SJCRH30 (cell line): ENCODE measurements around the gene NSD2. TPM values are rescaled to one million over a fixed set of nuclear protein-coding genes. Genes with fewer than 3 reads are reported as not detected.
"Not testable (repeated sequence)": the region's sequence is repeated elsewhere in the genome, so short reads cannot be mapped to it uniquely, and the experiment has no call there.

Source experiments
- DNase-seq, 2 experiments: peaks; one replicate each; pipeline ENCODE4 v3.0.0-alpha.2; 2015 to 2020
- H3K27ac ChIP-seq: fragments of 250-450 bp; sonication (Bioruptor Pico); 2 replicates; pipeline ENCODE4 v1.5.1; 2020; ENCODE audit warnings: mild to moderate bottlenecking, moderate library complexity
- H3K27me3 ChIP-seq: fragments of 250-450 bp; sonication (Bioruptor Pico); 2 replicates; pipeline ENCODE4 v1.5.1; 2020; ENCODE audit warnings: mild to moderate bottlenecking, moderate library complexity
- H3K36me3 ChIP-seq: fragments of 250-450 bp; sonication (Bioruptor Pico); 2 replicates; pipeline ENCODE4 v1.5.1; 2020; ENCODE audit warnings: mild to moderate bottlenecking, moderate library complexity
- H3K4me1 ChIP-seq: fragments of 250-450 bp; sonication (Bioruptor Pico); 2 replicates; pipeline ENCODE4 v1.5.1; 2020; ENCODE audit warnings: mild to moderate bottlenecking, moderate library complexity
- H3K4me3 ChIP-seq: fragments of 250-450 bp; sonication (Bioruptor Pico); 2 replicates; pipeline ENCODE4 v1.5.1; 2020; ENCODE audit warnings: mild to moderate bottlenecking, moderate library complexity
- H3K9me3 ChIP-seq: fragments of 250-450 bp; sonication (Bioruptor Pico); replicated peaks from 2 replicates; pipeline ENCODE4 v1.5.1; 2020; ENCODE audit warnings: mild to moderate bottlenecking, moderate library complexity
- total RNA-seq: library from RNA; depleted of rRNA; stranded (reverse); fragments of >200 nt; shearing (Covaris generic); gene quantifications from 2 replicates; pipeline ENCODE4 v1.2.3, GENCODE V29; 2014

Gene NSD2
- total RNA-seq, 1 experiment from 2014 or later = 138 TPM

DNA sequence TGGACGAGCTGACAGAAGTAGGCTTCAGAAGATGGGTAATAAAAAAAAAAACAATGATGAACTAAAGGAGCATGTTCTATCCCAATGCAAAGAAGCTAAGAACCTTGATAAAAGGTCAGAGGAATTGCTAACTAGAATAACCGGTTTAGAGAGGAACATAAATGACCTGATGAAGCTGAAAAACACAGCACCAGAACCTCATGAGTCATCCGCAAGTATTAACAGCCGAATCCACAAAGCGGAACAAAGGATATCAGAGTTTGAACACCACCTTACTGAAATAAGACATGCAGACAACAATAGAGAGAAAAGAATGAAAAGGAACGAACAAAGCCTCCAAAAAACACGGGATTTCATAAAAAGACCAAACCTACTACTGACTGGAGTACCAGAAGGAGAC lies 127.1 kb downstream of the NSD2 start:
- H3K4me1 ChIP-seq = no peaks in the 10 kb centered on the region
- no peak overlapping the region for H3K27ac ChIP-seq
- no peaks in the 10 kb centered on the region for H3K27me3 ChIP-seq
- DNase-seq = no peak
- no peak overlapping the region for H3K4me3 ChIP-seq
- peaks cover 9% of the 10 kb centered on the region for H3K36me3 ChIP-seq
- peaks cover 7% of the 10 kb centered on the region; the same call in 1 of the 2 replicates for H3K9me3 ChIP-seq

DNA sequence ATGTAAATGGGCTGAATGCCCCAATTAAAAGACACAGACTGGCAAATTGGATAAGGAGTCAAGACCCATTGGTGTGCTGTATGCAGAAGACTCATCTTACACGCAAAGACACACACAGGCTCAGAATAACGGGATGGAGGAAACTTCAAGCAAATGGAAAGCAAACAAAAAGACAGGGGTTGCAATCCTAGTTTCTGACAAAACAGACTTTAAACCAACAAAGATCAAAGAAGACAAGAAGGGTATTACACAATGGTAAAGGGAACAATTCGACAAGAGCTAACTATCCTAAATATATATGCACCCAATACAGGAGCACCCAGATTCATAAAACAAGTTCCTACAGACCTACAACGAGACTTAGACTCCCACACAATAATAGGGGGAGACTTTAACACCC lies 128.1 kb downstream of the NSD2 start:
- H3K36me3 ChIP-seq = peaks cover 11% of the 10 kb centered on the region

DNA sequence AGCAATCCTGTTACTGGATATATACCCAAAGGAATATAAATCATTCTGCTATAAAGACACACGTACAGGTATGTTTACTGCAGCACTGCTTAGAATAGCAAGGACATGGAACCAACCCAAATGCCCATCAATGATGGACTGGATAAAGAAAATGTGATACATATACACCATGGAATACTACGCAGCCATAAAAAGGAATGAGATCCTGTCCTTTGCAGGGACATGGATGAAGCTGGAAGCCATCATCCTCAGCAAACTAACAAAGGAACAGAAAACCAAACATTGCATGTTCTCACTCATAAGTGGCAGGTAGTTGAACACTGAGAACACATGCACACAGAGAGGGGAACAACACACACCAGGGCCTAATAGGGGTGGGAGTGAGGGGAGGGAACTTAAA lies 132.2 kb downstream of the NSD2 start:
- H3K9me3 ChIP-seq, H3K4me1 ChIP-seq, H3K27me3 ChIP-seq: not testable (repeated sequence)

More for the DNA sequence above, 128.1 kb downstream of the NSD2 start:
- H3K4me1 ChIP-seq, DNase-seq, H3K27me3 ChIP-seq, H3K9me3 ChIP-seq, H3K27ac ChIP-seq, H3K4me3 ChIP-seq: not testable (repeated sequence)

DNA sequence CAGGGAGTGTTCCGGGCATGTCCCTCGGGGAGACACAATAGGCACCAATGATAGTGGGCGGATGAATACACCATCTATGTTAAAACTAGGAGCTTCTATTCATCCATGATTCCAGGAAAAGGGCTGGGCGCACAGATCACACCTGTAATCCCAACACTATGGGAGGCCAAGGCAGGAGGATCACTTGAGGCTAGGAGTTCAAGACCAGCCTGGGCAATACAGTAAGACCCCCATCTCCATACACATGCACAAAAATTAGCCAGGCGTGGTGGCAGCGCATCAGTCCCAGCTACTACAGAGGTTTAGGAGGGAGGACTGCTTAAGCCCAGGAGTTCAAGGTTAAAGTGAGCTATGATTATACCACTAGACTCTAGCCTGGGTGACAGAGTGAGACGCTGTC lies 135.2 kb downstream of the NSD2 start:
- Histone ChIP-seq H3K27ac (no peak overlapping the region), H3K4me3 (no peak overlapping the region), H3K36me3 (peaks cover 6% of the 10 kb centered on the region), H3K9me3 (no peaks in the 10 kb centered on the region), H3K4me1 (no peaks in the 10 kb centered on the region), H3K27me3 (no peaks in the 10 kb centered on the region)
- no peak for DNase-seq

More for the DNA sequence above, 132.2 kb downstream of the NSD2 start:
- not testable (repeated sequence) for H3K27ac ChIP-seq, DNase-seq, H3K4me3 ChIP-seq
- H3K36me3 ChIP-seq = peaks cover 11% of the 10 kb centered on the region

DNA sequence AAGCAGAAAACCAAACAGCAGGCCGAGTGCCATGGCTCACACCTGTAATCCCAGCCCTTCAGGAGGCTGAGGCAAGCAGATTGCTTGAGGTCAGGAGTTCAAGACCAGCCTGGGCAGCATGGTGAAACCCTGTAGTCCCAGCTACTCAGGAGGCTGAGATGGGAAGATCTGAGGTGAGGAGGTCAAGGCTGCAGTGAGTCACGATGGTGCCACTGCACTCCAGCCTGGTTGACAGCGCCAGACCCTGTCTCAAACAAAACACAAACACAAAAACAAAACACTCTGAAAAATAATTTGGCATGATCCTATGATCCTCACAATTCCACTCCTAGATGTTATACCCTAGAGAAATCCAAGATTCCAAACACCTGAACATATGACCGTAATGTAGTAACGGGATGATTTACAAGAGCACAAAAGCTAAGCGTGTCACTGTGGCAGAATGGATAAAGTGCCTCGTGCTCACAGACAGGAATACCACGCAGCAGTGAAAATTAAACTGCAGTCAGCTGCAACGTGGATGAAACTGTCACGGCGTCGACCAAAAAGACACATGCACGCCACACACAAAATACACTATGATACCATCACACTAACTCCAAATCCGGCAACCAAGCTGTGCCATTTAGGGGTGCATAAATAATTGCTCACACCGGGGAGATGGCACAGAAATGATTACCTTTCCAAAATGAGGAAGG lies 135.9 kb downstream of the NSD2 start:
- Histone ChIP-seq H3K36me3 (peaks cover 6% of the 10 kb centered on the region), H3K9me3 (no peaks in the 10 kb centered on the region), H3K4me3 (peak overlapping the region; percentile 89), H3K4me1 (no peaks in the 10 kb centered on the region), H3K27ac (no peak overlapping the region), H3K27me3 (no peaks in the 10 kb centered on the region)
- DNase-seq = no peak

DNA sequence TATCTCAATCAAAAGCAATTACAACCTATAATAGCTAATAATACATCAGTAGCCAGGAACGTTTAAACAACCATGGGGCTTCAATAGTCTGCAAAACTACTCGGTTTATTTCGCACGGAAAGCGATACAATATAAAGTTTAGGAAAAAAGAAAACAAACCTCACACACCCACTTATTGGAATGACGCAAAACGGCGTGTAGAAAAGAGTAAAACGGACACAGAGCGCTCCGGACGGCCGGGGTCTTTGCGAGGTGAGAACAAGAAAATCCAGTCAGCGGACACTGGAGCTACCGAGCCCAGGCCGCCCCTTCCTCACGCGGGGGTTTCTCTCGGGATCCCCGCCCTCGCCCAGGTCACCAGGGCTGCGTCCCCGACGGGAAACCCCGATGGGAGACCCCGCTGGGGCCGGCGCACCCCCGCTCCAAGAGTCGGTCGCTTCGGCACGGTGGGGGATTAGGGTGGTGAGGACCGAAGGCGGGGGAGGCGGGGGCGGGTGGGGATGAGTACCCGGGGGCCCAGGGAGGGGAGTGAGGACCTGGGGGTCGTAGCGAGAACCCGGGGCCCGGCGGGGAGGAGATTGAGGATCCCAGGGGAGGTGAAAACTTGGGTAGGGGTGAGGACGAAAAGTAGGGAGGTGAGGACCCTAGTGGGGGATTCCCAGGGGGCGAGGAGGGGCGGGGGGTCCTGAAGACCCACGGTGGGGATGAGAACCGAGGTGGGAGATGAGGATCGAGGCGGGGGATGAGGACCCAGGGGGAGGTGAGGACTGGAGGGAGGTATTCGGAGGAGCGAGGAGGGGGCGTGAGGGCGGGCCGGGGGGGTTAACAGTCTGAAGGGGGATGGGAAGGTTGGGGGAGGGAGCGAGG lies 136.8 kb downstream of the NSD2 start:
- Histone ChIP-seq H3K9me3 (no peaks in the 10 kb centered on the region), H3K4me1 (no peaks in the 10 kb centered on the region), H3K27ac (peak overlapping the region; percentile 93; the same call in 1 of the 2 replicates)

DNA sequence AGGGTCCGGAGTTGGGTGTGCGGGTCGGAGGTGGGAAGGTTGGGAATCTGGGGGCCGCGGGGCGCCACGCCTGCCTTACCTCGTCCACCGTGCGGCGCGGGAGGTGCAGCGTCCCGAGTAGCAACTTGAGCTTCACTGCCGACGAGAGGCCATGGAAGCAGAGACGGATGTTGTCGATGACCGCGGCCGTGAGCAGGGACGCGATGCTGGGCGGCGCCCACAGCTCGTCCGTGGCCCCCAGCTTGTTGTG lies 137.4 kb downstream of the NSD2 start:
- H3K27ac ChIP-seq = peak overlapping the region; percentile 93
- H3K4me1 ChIP-seq = no peaks in the 10 kb centered on the region

More for the DNA sequence above, 136.8 kb downstream of the NSD2 start:
- H3K36me3 ChIP-seq = peaks cover 5% of the 10 kb centered on the region
- peak overlapping the region; percentile 89 for H3K4me3 ChIP-seq
- no peaks in the 10 kb centered on the region for H3K27me3 ChIP-seq
- DNase-seq = no peak

DNA sequence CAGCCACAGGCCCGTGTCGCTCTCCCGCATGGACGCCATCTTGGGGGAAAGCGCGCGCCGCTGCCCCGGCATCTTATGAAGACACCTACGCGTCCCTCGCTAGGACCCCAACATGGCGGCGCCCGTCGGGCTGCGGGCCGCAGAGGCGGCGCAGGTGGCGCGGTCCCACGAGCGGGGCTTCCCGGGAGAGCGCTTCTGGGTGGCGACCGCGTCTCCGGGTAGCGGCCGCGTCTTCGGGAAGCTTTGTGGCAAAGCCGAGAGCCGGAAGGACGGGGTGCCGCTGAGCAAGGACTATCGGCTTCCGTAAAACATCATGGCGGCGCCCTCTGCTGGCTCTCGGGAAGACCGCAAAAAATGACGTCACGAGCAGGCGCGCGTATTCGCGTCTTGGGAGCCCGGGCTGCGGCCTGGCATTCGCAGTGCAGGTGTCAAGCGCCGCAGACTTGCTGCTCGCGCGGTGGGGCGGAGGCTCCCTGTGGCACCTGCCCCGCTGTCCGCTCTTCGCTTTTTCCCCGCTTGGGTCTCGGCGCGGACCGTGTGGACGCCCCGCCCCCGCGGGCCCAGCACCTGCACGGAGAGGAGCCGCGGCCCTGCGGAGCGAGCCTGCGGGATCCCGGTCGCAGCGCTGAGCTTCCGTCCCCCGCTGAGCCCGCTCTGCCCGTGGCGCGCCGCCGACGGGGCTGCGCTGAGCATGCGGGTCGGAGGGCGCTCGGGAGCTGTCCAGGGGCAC lies 137.9 kb downstream of the NSD2 start, which contains the start of gene NELFA:
NELFA (minus strand) TSS at position 54 of the 730 bp plus-strand sequence; CDS start at position 39, 15 bp downstream.
- H3K9me3 ChIP-seq = no peaks in the 10 kb centered on the region
- peak within 1 kb of the TSS; percentile 89 for H3K4me3 ChIP-seq
- no peaks in the 10 kb centered on the region for H3K4me1 ChIP-seq
- H3K27ac ChIP-seq = peak within 1 kb of the TSS; percentile 93
- no peaks in the 10 kb centered on the region for H3K27me3 ChIP-seq
- no peaks in the 10 kb centered on the region for H3K36me3 ChIP-seq
- DNase-seq = peak; percentile 92 to 95

More for the DNA sequence above, 137.4 kb downstream of the NSD2 start:
- H3K36me3 ChIP-seq = no peaks in the 10 kb centered on the region
- DNase-seq = no peak
- peak overlapping the region; percentile 89 for H3K4me3 ChIP-seq
- no peaks in the 10 kb centered on the region for H3K27me3 ChIP-seq
- no peaks in the 10 kb centered on the region for H3K9me3 ChIP-seq

DNA sequence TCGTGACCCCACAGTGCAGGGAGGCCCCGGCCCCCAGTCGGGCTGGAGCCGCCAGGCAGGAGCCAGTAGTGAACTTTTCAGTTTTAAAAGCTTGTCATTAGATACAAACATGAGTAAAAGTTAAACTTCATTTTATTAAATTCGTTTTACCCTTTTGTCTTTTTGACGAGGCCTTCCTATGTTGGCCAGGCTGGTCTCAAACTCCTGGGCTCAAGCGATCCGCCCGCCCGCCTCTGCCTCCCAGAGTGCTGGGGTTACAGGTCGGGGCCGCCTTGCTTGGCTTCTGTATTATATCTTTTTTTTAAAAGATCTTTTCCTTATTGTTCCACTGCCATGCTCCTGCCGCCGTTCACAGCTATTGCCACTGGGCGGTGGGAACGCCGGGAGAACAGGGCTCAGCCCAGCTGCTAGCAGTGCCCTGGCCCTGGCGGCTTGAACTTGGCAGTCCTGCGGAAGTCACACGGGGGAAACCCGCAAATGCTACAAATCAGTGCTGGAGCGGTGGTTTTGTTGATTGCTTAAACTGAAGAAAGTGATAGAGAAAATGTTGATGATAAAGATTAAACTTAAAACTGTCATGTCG lies 138.5 kb downstream of the NSD2 start:
- no peaks in the 10 kb centered on the region for H3K9me3 ChIP-seq
- no peak overlapping the region for H3K27ac ChIP-seq
- no peaks in the 10 kb centered on the region for H3K27me3 ChIP-seq
- H3K36me3 ChIP-seq = no peaks in the 10 kb centered on the region
- no peaks in the 10 kb centered on the region for H3K4me1 ChIP-seq
- peak overlapping the region; percentile 89 for H3K4me3 ChIP-seq
- peak; percentile 74 to 78 for DNase-seq

DNA sequence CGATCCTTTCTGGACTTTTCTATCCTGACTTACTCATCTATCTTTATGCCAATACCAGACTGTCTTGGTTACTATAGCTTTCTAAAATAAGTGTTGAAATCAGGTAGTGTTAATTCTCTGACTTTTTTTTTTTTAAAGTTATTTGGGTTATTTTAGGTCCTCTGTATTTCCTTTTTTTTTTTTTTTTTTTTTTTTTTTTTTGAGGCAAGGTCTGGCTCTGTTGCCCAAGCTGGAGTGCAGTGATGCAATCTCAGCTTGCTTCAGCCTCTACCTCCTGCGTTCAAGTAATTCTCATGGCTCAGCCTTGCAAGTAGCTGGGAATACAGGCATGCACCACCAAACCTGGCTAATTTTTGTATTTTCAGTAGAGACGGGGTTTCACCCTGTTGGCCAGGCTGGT lies 140.4 kb downstream of the NSD2 start:
- Histone ChIP-seq H3K27ac (no peak overlapping the region), H3K4me1 (no peaks in the 10 kb centered on the region), H3K9me3 (no peaks in the 10 kb centered on the region), H3K27me3 (no peaks in the 10 kb centered on the region), H3K36me3 (no peaks in the 10 kb centered on the region), H3K4me3 (no peak overlapping the region)
- DNase-seq = no peak

DNA sequence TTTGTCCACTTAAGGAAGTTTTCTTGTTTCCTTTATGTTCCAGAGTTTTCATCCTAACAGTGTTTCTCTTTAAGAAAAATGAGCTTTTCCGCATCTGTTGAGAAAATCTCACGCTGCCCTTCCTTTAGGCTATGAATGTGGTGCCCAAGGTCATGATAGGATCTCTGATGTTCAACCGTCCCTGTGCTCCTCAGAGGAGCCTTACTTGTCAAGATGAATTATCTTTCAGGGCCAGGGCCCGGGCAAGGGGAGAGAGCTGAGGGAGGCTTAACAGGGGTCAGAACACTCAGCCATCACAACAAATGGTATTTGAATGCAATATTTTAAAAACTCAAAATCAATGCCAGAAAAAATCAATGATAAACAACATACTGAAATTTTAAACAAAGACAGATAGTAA lies 143.8 kb downstream of the NSD2 start:
- no peak for DNase-seq
- no peaks in the 10 kb centered on the region for H3K27me3 ChIP-seq
- H3K36me3 ChIP-seq = no peaks in the 10 kb centered on the region
- no peaks in the 10 kb centered on the region for H3K4me1 ChIP-seq
- no peak overlapping the region for H3K4me3 ChIP-seq
- no peak overlapping the region for H3K27ac ChIP-seq
- no peaks in the 10 kb centered on the region for H3K9me3 ChIP-seq

DNA sequence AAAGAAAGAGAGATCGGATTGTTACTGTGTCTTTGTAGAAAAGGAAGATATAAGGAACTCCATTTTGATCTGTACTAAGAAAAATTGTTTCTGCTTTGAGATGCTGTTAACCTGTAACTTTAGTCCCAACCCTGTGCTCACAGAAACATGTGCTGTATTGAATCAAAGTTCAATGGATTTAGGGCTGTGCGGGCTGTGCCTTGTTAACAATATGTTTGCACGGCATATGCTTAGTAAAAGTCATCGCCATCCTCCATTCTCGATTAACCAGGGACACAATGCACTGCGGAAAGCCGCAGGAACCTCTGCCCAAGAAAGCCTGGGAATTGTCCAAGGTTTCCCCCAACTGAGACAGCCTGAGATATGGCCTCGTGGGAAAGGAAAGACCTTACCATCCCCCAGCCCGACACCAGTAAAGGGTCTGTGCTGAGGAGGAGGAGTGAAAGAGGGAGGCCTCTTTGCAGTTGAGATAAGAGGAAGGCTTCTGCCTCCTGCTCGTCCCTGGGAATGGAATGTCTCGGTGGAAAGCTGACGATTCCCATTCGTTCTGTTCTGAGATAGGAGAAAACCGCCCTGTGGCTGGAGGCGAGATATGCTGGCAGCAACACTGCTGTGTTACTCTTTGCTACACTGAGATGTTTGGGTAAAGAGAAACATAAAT lies 150.3 kb downstream of the NSD2 start:
- H3K4me1 ChIP-seq, H3K36me3 ChIP-seq, H3K4me3 ChIP-seq, H3K27me3 ChIP-seq, DNase-seq, H3K9me3 ChIP-seq, H3K27ac ChIP-seq: not testable (repeated sequence)

DNA sequence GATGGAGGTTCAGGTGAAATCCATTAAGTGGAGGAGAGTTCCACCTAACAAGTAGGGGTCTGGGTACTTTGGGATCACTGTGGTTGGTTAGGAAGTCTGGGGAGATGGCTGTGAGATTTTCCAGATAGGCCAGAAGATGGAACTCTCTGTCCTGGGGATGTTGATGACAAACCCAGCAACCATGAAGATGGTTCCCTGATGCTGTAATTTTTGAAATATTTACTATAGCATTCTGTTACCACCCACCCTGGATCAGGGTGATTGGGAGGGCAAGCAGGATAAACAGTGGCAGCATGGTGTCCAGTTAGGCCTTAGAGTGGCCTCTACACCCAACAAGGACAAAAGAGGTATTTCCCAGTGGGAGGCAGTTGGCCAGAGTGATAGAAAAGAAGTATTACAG lies 153.5 kb downstream of the NSD2 start:
- Histone ChIP-seq H3K36me3 (no peaks in the 10 kb centered on the region), H3K27me3 (peaks cover 10% of the 10 kb centered on the region), H3K4me3 (no peak overlapping the region), H3K27ac (no peak overlapping the region), H3K9me3 (peaks cover 6% of the 10 kb centered on the region; the same call in 1 of the 2 replicates), H3K4me1 (no peaks in the 10 kb centered on the region)
- no peak for DNase-seq

DNA sequence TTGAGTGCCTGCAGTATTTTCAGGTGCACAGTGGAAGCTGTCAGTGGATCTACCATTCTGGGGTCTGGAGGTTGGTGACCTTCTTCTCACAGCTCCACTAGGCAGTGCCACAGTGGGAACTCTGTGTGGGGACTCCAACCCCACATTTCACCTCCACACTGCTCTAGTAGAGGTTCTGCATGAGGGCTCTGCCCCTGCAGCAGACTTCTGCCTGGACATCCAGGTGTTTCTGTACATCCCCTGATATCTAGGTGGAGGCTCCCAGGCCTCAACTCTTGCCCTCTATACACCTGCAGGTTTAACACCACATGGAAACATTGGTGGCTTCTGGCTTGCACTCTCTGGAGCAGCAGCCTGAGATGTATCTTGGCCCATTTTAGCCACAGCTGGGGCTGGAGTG lies 154.6 kb downstream of the NSD2 start:
- no peak for DNase-seq
- Histone ChIP-seq H3K4me1 (no peaks in the 10 kb centered on the region), H3K9me3 (peaks cover 6% of the 10 kb centered on the region; the same call in 1 of the 2 replicates), H3K27me3 (peaks cover 10% of the 10 kb centered on the region), H3K4me3 (no peak overlapping the region), H3K36me3 (no peaks in the 10 kb centered on the region), H3K27ac (no peak overlapping the region)
